ENCODE measurements around the gene ADAM12. TPM values are rescaled to one million over a fixed set of nuclear protein-coding genes. Genes with fewer than 3 reads are reported as not detected.
"Not testable (repeated sequence)": the region's sequence is repeated elsewhere in the genome, so short reads cannot be mapped to it uniquely, and the experiment has no call there.

ADAM12 gene
- total RNA-seq, 1 experiment from 2014 or later, result not detected

GRCh38 chr10:125990974-125991373 lies 397.3 kb downstream of the ADAM12 start:
- no peak for DNase-seq (ENCODE audit: low spot score)
- in situ Hi-C loops (cut with HindIII; ENCODE audit: low sequenced_read_pairs), result no loop called here

- in situ Hi-C loops (cut with HindIII; ENCODE audit: low sequenced_read_pairs), result no loop called here
- DNase-seq (ENCODE audit: low spot score), result no peak
Measured at GRCh38 chr10:125989791-125990190, 398.5 kb downstream of the ADAM12 start.

GRCh38 chr10:125985557-125986240 lies 402.6 kb downstream of the ADAM12 start:
- in situ Hi-C loops (cut with HindIII; ENCODE audit: low sequenced_read_pairs), result no loop called here
- DNase-seq (ENCODE audit: low spot score), result no peak

- no peak for DNase-seq (ENCODE audit: low spot score)
- in situ Hi-C loops (cut with HindIII; ENCODE audit: low sequenced_read_pairs), result no loop called here
Measured at GRCh38 chr10:125984865-125985495, 403.3 kb downstream of the ADAM12 start.

GRCh38 chr10:125984346-125984745 lies 403.9 kb downstream of the ADAM12 start:
- no peak for DNase-seq (ENCODE audit: low spot score)
- in situ Hi-C loops (cut with HindIII; ENCODE audit: low sequenced_read_pairs), result no loop called here

GRCh38 chr10:125983656-125984055 lies 404.6 kb downstream of the ADAM12 start:
- in situ Hi-C loops (cut with HindIII; ENCODE audit: low sequenced_read_pairs), result no loop called here
- DNase-seq (ENCODE audit: low spot score), result no peak

- in situ Hi-C loops (cut with HindIII; ENCODE audit: low sequenced_read_pairs), result no loop called here
- DNase-seq (ENCODE audit: low spot score), result no peak
Measured at GRCh38 chr10:125983161-125983560, 405.1 kb downstream of the ADAM12 start.

GRCh38 chr10:125982260-125982948 lies 405.9 kb downstream of the ADAM12 start:
- DNase-seq (ENCODE audit: low spot score), result peak; percentile 77
- in situ Hi-C loops (cut with HindIII; ENCODE audit: low sequenced_read_pairs), result no loop called here

- peak; percentile 52 for DNase-seq (ENCODE audit: low spot score)
- in situ Hi-C loops (cut with HindIII; ENCODE audit: low sequenced_read_pairs), result no loop called here
Measured at GRCh38 chr10:125980521-125981035, 407.7 kb downstream of the ADAM12 start.

- in situ Hi-C loops (cut with HindIII; ENCODE audit: low sequenced_read_pairs), result no loop called here
- no peak for DNase-seq (ENCODE audit: low spot score)
Measured at GRCh38 chr10:125979976-125980375, 408.3 kb downstream of the ADAM12 start.

GRCh38 chr10:125976960-125977605 lies 411.2 kb downstream of the ADAM12 start:
- in situ Hi-C loops (cut with HindIII; ENCODE audit: low sequenced_read_pairs), result no loop called here
- DNase-seq (ENCODE audit: low spot score), result no peak

- in situ Hi-C loops (cut with HindIII; ENCODE audit: low sequenced_read_pairs), result not testable (repeated sequence)
Measured at GRCh38 chr10:125970077-125970630, 418.1 kb downstream of the ADAM12 start.

GRCh38 chr10:125967533-125967932 lies 420.7 kb downstream of the ADAM12 start:
- DNase-seq (ENCODE audit: low spot score), result no peak
- in situ Hi-C loops (cut with HindIII; ENCODE audit: low sequenced_read_pairs), result no loop called here

More at GRCh38 chr10:125970077-125970630, 418.1 kb downstream of the ADAM12 start:
- not testable (repeated sequence) for DNase-seq (ENCODE audit: low spot score)

GRCh38 chr10:125964558-125964957 lies 423.7 kb downstream of the ADAM12 start:
- in situ Hi-C loops (cut with HindIII; ENCODE audit: low sequenced_read_pairs), result no loop called here
- DNase-seq (ENCODE audit: low spot score), result no peak
